SK-N-DZ (cell line): ENCODE results near the gene TRDMT1.

Experiments
- DNase-seq: peaks from one replicate; pipeline ENCODE4 v3.0.0-alpha.2; 2015; ENCODE audit warnings: low spot score

TRDMT1 gene

GRCh38 chr10:17176091-17176490 lies 25.4 kb downstream of the TRDMT1 start:
- no peak for DNase-seq

DNA sequence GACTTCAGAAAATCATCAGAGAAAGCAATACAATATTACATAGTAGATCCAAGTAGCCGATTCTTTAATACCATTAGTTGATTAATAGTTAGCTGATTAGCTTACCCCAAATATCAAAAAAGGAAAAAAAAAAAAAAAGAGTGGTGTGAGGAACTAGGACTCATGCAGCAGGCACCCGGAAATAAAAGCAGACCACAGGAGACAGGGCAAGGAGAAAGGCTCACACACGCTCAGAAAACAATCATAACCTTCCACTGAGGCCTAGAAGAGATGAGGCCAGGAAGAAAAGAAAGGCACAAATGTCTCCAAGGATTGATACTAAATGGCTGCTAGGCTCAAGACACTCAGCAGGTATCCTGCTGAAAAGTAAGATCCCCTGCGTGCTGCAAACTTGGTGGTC lies 25.9 kb downstream of the TRDMT1 start:
- no peak for DNase-seq

DNA sequence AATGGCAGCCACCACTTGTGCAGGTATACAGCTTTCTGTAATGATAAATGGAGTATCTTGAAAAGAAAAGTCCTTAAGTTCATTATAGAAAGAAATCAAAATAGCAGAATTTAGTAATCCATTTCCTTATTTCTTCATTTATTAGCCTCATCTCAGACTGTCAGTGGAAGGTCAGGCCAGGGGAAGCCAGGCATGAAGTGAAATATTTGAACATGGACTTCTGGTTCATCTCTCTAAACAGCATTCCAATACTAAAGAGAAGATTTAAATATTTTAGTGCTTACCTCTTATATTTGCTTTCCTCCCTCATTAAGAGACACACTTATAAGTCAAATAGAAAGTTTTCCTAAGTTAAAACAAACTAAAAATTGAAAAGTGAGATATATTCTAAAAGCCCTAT lies 26.8 kb downstream of the TRDMT1 start:
- no peak for DNase-seq

DNA sequence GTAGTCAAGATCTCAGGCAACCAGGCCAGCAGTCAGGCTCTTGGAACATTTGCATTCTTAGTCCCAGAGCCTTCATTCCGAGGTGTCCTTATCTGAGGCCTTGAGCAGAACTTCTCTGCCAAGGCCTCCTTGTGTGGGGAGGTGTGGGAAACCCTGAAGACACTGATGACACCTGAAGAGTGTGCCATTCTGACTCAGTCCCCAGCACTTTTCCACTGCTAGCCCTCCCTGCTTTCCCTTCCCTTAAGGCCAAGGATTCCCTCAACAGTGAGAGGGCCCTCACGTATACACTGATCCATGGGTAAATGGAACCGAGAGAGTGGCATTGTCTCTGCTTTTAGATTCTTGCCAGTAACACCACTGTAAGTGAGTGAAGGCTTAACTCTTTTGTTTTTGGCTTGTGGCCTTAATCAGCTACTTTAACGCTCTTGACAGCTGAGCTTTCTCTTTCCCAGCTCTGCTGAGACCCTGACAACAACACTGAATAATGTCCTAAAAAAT lies 30.3 kb downstream of the TRDMT1 start:
- DNase-seq, result no peak

- DNase-seq, result no peak
Measured at GRCh38 chr10:17169803-17170202, 31.7 kb downstream of the TRDMT1 start.

GRCh38 chr10:17166699-17167098 lies 34.8 kb downstream of the TRDMT1 start:
- DNase-seq, result no peak

- DNase-seq, result no peak
Measured at GRCh38 chr10:17162828-17163227, 38.6 kb downstream of the TRDMT1 start.

DNA sequence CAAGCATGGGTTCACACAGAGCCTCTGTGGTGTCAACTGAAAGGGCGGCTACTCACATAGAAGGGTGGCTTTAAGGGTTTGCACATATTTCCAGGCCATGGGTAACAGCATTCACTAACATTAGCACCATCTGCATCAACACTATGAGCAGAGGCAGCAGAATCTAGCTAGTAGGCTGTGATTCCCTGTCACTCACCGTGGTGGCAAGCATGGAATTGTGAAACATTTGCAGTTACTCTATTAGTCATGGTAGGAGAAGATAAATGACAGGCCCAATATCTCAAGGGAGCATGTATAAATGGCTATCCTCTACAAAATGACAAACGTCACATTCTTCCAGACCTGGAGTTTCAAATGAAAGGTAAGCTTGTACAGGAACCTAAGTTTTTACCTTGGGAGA lies 39.7 kb downstream of the TRDMT1 start:
- DNase-seq, result no peak

DNA sequence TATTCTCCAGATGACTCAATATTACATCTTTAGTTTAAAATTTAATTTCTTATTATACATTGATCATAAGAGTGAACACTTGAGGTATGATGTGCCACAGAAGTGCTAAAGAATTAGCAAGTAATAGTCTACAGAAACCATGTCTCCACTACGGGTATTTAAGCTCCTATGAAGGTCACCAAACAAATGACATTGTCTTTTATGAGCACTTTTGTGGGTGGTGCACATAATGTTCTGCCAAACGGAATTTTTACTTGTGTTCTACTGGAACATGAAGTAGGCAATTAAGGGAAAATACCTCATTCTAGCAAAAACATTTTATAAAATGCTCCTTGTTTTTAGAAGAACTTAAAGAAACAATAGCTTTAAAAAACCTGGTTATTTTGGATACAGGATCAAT lies 44.4 kb downstream of the TRDMT1 start:
- no peak for DNase-seq

DNA sequence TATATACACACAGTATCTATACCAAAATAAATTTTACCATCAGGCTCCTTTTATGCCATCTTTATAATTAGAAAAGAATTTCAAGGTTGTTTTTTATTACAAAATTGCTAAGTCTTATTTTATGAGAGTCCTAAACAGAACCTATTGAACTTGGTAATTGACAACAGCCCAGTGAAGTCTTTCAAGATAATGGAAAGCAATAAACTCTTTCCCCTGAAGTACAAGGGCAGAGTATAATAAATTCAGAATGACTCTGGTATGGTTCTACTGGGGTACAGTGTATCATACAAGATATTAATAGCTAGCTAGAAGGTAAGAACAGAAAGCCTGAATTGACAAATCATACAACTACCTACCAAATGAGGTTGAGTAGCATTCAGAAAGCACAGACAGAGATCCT lies 45.6 kb downstream of the TRDMT1 start:
- no peak for DNase-seq

DNA sequence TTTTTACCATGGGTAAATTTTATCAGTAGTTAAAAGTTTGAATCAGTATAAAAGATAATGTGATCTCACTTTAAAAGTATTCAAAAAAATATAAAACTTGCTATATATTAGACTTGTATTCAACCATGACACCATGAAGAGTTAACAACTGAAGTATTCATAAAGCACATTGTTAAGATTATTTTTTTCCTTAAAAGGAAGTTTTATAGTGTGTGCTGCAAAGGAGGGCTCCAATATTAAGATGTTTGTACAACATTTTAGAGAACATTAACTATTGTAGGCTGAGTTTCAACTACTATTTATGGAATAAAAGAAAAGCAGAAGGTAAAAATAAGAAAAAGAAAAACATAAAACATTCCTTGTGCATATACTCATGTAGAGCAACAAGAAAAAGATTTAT lies 47.4 kb downstream of the TRDMT1 start:
- no peak for DNase-seq

GRCh38 chr10:17153321-17153720 lies 48.2 kb downstream of the TRDMT1 start:
- DNase-seq, result no peak

DNA sequence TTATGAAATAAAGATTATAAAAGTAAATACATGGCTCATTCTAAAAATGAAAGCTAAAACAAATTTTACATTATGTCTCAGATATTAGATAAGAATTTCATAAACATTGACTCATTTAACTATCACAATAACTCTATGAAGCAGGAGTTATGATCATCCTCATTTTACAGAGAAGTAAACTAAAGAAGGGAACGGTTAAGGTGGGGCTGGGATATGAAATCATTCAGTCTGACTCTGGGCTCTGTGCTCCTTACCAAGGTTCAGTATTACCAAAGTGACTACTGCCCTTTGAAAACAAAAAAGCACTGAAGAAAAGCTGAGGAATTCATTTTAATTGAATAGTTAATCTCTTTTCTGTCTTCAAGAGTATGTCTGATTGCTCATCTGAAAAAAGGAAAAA lies 49.8 kb downstream of the TRDMT1 start:
- DNase-seq, result no peak

GRCh38 chr10:17147884-17148489 lies 53.5 kb downstream of the TRDMT1 start:
- DNase-seq, result no peak

DNA sequence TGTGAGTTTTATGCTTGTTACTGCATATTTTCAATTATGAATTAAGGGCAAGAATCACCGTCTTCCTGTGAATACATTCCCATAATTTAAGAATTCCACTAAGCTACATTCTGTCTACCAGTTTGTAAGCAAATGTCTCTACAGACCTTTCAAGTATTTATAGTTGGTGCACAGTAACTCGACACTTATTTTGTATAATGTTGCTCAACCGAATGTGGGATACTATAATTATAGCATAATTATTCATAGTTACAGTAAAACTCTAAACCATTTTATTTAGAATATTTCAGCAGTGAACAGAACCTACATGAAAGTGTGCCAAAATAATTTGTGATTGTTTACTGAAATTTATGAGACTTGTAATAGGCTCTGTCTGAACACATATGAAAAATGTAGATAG lies 54.6 kb downstream of the TRDMT1 start:
- no peak for DNase-seq

DNA sequence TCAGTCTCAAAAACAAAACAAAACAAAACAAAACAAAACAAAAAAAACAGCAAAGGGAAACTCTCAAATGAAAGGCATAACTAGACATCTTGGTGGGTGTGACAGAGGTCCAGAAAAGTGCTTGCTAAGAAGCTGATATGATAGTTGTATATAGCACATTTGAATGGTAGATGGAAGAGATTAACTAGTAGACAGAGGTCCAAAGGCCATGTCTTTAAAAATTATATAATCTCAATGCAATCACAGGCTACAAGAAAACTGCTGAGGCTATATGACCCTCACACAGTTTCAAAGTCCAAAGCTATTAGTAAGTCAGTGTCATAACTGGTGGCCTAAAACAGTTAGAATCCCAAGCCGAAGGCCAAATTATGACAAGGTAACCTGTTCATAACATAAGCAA lies 56.2 kb downstream of the TRDMT1 start:
- DNase-seq, result no peak

- DNase-seq, result no peak
Measured at GRCh38 chr10:17144757-17145156, 56.7 kb downstream of the TRDMT1 start.

GRCh38 chr10:17144032-17144431 lies 57.4 kb downstream of the TRDMT1 start:
- DNase-seq, result no peak

DNA sequence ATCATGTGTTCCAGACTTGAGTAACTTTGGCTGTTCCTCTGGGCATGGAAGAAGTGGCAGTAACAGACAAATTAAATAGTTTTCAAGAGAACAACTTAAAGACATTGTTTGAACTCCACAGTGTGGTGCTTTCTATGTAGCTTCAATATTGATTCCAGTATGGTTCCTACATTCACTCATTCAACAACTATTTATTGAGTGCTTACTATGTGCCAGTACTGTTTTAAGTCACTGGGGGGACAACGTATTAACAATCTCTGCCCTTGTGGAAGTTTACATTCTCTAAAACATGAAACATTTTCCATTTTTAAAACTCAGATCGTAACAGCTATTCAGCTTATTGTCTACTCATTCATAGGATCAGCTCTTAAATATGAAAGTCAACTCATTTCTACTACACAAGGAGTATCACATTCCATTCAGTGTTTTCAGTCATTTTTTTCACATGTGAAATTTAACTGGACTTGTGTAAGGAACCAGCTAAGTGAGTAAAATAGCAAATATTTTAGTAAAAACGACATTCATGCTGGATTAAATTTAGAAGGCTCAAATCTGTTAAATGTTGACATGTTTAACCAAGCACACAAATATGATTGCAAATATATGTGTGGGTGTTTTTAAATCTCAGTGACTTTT lies 58.3 kb downstream of the TRDMT1 start:
- no peak for DNase-seq

GRCh38 chr10:17141504-17142229 lies 59.8 kb downstream of the TRDMT1 start:
- DNase-seq, result no peak

DNA sequence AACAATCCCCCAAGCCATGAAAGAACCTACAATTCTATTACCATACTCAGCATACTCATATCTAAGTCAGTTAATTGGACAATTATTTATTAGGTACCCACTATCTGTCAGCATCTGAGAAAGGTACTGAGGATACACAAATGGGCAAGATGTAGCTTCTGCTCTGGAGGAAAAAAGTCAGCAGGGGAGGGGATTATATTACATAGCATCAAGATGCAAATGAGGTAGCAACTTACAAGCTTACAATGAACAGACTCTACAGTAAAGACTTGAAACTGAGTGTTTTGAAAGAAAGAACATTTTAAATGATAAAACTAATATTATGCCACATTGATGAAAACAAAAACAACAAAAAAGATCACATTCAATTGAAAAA lies 61.1 kb downstream of the TRDMT1 start:
- no peak for DNase-seq

GRCh38 chr10:17138460-17139042 lies 62.9 kb downstream of the TRDMT1 start:
- no peak for DNase-seq
